D721Med (cell line): Measurements from ENCODE around the gene EPHB1.

ENCODE experiments used
- DNase-seq: peaks from one replicate; pipeline ENCODE4 v3.0.0; 2011; ENCODE audit warnings: low spot score; ENCODE audit not compliant: insufficient read length
- FAIRE-seq: peaks from 2 replicates; lab custom pipeline; 2011; peaks lifted over from hg19 to GRCh38; lab: Jason Lieb, UNC
- TF ChIP-seq, protein P1 (sequence below): IDR thresholded peaks from 2 replicates; pipeline ENCODE4 v1.5.1; 2012; ENCODE audit warnings: mild to moderate bottlenecking, control low read depth; ENCODE audit not compliant: insufficient read depth; ENCODE audit errors: missing control alignments

The EPHB1 gene

DNA sequence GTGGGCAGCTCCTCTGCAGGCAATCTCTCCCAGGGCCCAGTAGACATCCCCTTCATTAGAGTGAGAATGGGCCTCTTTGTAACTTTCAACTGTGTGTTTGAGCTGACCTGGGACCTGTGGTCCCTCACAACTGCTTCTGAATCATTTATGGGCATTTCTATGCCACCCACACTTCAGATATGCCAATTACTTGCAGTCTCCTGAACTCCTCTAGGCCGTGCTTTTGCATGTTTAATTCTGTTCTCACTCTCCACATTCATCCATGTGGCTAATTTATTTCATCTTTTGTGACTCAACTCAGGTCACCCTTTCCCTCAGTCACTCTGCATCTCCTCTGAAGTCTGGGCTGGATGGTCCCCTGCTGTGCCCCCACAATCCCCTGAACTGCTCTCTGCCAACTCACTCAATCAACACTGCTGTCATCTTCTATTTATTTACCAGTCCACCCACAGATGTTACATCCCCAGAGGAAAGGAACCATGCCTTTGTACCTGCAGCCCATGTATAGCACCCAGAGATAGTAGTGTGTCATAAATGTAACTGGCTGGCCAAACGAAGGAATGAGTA lies 364.7 kb downstream of the EPHB1 start:
- DNase-seq (no peak), FAIRE-seq (no peak)
- TF ChIP-seq, protein P1, sequence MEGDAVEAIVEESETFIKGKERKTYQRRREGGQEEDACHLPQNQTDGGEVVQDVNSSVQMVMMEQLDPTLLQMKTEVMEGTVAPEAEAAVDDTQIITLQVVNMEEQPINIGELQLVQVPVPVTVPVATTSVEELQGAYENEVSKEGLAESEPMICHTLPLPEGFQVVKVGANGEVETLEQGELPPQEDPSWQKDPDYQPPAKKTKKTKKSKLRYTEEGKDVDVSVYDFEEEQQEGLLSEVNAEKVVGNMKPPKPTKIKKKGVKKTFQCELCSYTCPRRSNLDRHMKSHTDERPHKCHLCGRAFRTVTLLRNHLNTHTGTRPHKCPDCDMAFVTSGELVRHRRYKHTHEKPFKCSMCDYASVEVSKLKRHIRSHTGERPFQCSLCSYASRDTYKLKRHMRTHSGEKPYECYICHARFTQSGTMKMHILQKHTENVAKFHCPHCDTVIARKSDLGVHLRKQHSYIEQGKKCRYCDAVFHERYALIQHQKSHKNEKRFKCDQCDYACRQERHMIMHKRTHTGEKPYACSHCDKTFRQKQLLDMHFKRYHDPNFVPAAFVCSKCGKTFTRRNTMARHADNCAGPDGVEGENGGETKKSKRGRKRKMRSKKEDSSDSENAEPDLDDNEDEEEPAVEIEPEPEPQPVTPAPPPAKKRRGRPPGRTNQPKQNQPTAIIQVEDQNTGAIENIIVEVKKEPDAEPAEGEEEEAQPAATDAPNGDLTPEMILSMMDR, result no peak

DNA sequence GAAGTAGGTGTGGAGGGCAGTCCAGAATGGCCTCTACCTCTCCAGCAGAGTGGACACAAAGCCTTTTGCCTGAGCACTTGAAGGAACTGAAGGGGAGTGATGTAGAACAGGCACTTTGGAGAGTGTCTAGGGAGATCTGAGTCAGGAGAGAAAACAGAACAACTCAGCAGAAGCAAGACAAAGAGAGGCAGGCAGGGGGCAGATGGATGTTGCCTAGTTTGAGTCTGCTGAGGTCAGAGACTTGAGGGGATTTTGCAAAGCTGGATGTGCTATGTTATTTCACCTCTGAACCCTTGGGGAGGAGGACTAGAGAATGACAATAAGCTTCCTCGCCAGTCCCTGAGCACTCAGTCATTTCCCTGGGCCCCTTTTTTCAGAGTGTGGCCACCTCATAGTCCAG lies 366.4 kb downstream of the EPHB1 start:
- FAIRE-seq (no peak), DNase-seq (no peak)

DNA sequence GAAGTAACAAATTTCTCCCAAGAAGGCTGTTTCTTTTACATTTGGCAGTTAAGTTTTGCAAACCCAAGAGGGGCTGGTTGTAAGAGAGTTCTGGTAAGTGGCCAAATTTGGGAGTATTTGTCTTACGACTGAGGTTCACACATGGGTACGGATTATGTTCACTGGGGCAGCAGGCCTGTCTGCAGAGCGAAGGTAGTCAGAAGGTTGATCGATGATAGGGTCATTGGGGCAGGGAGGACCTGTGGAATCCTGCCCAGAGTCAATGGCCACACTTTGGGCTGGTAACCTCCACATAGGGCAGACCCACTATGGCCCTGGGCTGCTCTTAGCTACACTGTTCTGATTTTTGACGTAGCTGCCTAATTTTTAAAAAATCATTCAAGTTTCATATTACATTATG lies 368.6 kb downstream of the EPHB1 start:
- TF ChIP-seq, protein P1, result no peak
- DNase-seq, result no peak
- no peak for FAIRE-seq

More for the DNA sequence above, 366.4 kb downstream of the EPHB1 start:
- TF ChIP-seq, protein P1, result no peak

DNA sequence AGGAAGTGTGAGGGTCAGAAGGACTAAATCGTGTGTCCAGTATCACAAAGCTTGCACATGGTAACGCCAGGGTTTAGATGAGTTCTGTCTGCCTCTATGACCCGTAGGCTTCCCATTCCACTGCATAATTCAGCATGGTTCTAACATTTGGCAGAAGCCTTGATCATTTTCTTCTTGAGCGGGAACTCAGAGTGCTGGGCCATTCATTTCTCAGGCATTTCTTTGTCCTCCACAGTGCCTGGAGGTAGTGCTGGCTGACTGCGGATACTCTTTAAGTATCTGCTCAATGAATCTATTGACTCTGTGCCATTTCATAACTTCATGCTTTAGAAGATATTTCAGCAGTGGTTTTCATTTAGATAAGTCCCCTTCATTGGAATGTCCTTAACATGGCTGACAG lies 370.2 kb downstream of the EPHB1 start:
- TF ChIP-seq, protein P1, result no peak
- no peak for FAIRE-seq

DNA sequence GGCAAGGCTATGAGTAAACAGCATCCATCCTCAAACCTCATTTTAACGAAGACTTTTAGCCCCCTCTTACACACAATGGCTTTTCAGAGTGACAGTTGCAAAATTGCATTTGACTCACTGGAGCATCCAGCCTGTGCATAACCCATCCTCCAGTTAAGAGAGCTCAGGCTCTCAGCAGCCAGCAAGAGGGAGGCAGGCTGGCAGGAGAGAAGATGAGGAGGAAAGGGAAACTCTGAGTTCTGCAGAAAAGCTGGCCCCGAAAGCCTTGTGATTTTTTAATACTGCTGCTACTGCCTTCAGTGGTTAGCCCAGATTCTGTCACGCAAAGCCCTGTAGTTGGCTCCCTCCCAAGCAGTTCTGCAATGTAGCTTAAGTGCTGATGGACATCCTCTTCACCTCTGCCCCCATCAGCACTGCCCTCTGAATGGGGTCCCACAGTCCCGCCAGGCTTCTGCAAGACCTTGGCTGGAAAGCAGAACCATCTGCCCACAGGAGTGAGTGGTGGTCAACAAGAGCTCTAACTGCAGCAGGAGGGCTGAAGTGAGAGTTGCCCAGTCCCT lies 371.3 kb downstream of the EPHB1 start:
- TF ChIP-seq, protein P1, result no peak
- no peak for DNase-seq
- no peak for FAIRE-seq

More for the DNA sequence above, 370.2 kb downstream of the EPHB1 start:
- DNase-seq, result no peak

DNA sequence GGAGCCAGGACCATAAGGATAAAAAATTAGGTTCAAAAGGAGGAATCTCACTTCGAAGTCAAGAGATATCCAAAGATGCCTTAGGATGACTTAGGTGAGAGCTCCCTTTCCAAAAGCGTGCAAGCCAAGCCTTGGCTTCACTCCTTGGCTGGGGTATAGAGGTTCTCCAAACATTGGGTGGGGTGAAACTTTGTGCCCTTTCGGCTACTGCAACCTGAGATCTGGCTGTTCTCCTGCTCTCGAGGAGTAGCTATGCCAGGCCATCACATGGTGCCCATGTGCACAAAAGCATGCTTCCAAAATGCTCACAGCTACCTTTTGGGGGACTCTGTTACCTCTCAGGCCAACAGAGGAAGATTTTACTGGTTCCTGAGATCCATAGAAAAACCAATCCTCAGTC lies 373.8 kb downstream of the EPHB1 start:
- DNase-seq (no peak), FAIRE-seq (no peak)
- TF ChIP-seq, protein P1, result no peak

DNA sequence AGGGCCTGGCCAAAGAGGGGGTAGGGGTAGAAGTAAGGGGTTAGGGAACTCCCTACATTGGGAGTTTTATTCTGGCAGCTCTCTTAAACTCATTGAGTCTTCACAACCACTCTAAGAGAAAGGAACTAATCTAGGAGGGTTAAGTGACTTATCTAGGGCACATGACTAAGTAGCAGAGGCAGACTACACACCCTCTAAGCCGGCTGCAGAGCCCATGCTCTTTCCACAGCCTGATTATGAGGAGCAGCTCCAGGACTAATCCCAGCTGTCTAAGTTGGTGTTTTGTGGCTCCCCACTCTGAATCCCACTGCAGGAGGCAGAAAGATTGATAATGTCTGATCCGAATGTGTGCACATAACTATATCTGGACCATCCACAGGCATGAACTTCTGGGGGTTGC lies 374.6 kb downstream of the EPHB1 start:
- TF ChIP-seq, protein P1, result no peak
- FAIRE-seq, result no peak
- no peak for DNase-seq
